Naive B cell (primary cell): ENCODE results near the gene GMPR. TPM values are rescaled to one million over a fixed set of nuclear protein-coding genes. Genes with fewer than 3 reads are reported as not detected.

Experiments
- ATAC-seq, 2 donors: fragments of 150-1000 bp; cut with Tn5 transposase; 2 replicates each; pipeline ENCODE4 v1.10.0; 2021; ENCODE audit warnings: low read depth in 2 of 2, mild to moderate bottlenecking in 2 of 2, moderate library complexity in 2 of 2
- DNase-seq: peaks from one replicate; pipeline ENCODE4 v3.0.0; 2022
- H3K27ac Mint-ChIP-seq, 6 donors: one replicate each; pipeline ENCODE4 v1.8.0; 2020 to 2022; ENCODE audit warnings: mild to moderate bottlenecking in 6 of 6, mixed read lengths in 6 of 6, moderate library complexity in 5 of 6, inconsistent platforms in 2 of 6
- H3K27me3 Mint-ChIP-seq, 3 donors: one replicate each; pipeline ENCODE4 v1.8.0; 2021 to 2022; ENCODE audit warnings: mixed read lengths in 3 of 3, mild to moderate bottlenecking in 1 of 3
- H3K36me3 Mint-ChIP-seq, 2 donors: one replicate each; pipeline ENCODE4 v1.8.0; 2020 to 2022; ENCODE audit warnings: mixed read lengths in 2 of 2, inconsistent platforms in 1 of 2, mild to moderate bottlenecking in 1 of 2
- H3K4me1 Mint-ChIP-seq, 3 donors: one replicate each; pipeline ENCODE4 v1.8.0; 2020 to 2022; ENCODE audit warnings: mixed read lengths in 3 of 3, inconsistent platforms in 1 of 3, mild to moderate bottlenecking in 1 of 3, moderate library complexity in 1 of 3
- H3K4me3 Mint-ChIP-seq, 8 donors: one replicate each; pipeline ENCODE4 v1.8.0; 2020 to 2022; ENCODE audit warnings: mild to moderate bottlenecking in 8 of 8, mixed read lengths in 8 of 8, moderate library complexity in 8 of 8, inconsistent platforms in 2 of 8
- H3K9me3 Mint-ChIP-seq, 7 donors: one replicate each; pipeline ENCODE4 v1.8.0; 2020 to 2022; ENCODE audit warnings: mixed read lengths in 7 of 7, mild to moderate bottlenecking in 5 of 7, inconsistent platforms in 2 of 7, moderate library complexity in 1 of 7
- polyA plus RNA-seq, 6 donors: library from polyadenylated mRNA; unstranded; fragments of 300-500 nt; fragmentation: Illumina TruSeq; gene quantifications; one replicate each; pipeline ENCODE4 v1.2.3, GENCODE V29; 2021; ENCODE audit warnings: low read depth in 6 of 6

The GMPR gene
- polyA plus RNA-seq, 6 donors from 2014 or later: 0.88 to 5.2 (median 1.1) TPM; not detected in 1

DNA sequence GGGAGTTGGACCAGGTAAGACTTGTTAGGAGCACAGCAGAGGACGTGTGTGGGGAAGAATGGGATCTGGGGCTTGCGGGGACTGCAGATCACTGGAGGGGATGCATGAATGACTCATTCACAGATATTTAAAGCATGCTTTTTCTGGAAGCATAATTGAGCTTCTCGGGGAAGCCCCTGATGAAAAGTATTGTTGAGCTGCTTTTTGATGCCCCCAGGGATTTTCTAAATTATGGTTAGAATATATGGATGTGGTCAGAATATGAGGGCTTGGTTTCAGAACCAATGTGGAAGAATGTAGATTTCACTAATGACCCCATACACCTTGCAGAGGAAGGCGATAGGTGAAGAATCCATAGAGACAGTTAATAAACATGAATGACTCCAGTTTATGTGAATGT is 36.1 kb downstream of the GMPR start:
- ATAC-seq: no peak
- Mint-ChIP-seq H3K4me1 (peaks cover 0 to 3% (median 0%) of the 10 kb centered on the region in 3 donors), H3K27ac (no peak overlapping the region), H3K4me3 (no peak overlapping the region), H3K27me3 (peaks cover 0 to 12% (median 0%) of the 10 kb centered on the region in 3 donors), H3K9me3 (peaks cover 0 to 4% (median 0%) of the 10 kb centered on the region in 7 donors), H3K36me3 (no peaks in the 10 kb centered on the region)
- no peak for DNase-seq

DNA sequence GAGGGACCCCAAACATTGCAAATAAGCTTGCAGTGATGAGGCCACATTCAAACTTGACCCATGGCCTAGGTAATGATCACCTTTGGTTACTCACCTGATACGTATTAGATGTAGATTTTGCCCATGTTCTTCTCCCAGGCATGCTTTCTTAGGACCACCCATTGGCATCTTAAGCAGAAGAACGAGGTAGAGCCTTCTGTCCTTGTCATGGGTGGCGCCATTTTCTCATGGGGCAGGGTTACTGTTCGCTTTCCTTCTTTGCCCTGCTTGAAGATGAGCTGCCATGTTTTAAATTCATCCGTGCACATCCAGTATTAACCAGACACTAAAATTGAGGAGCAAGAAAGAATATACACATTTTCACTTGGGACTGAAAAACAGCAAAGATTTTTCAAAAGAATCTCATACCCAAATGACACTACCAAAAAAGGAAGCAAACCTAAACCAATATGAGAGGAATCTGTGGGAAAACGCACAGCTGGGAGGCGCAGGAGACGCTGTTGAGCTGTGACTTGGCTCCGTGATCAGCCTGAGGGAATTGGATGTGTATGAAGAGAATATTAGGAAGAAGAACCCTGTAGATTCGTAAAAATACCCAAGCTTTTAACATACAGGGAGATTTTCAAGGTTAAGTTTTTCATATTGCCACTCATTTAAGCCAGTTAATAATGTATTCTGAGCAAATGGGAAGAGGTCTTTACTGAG is 36.6 kb downstream of the GMPR start:
- peaks cover 0 to 4% (median 0%) of the 10 kb centered on the region in 7 donors for H3K9me3 Mint-ChIP-seq
- DNase-seq: no peak
- no peak for ATAC-seq
- peaks cover 0 to 3% (median 0%) of the 10 kb centered on the region in 3 donors for H3K4me1 Mint-ChIP-seq
- H3K36me3 Mint-ChIP-seq: no peaks in the 10 kb centered on the region
- peaks cover 0 to 12% (median 0%) of the 10 kb centered on the region in 3 donors for H3K27me3 Mint-ChIP-seq
- H3K4me3 Mint-ChIP-seq: no peak overlapping the region
- no peak overlapping the region for H3K27ac Mint-ChIP-seq

DNA sequence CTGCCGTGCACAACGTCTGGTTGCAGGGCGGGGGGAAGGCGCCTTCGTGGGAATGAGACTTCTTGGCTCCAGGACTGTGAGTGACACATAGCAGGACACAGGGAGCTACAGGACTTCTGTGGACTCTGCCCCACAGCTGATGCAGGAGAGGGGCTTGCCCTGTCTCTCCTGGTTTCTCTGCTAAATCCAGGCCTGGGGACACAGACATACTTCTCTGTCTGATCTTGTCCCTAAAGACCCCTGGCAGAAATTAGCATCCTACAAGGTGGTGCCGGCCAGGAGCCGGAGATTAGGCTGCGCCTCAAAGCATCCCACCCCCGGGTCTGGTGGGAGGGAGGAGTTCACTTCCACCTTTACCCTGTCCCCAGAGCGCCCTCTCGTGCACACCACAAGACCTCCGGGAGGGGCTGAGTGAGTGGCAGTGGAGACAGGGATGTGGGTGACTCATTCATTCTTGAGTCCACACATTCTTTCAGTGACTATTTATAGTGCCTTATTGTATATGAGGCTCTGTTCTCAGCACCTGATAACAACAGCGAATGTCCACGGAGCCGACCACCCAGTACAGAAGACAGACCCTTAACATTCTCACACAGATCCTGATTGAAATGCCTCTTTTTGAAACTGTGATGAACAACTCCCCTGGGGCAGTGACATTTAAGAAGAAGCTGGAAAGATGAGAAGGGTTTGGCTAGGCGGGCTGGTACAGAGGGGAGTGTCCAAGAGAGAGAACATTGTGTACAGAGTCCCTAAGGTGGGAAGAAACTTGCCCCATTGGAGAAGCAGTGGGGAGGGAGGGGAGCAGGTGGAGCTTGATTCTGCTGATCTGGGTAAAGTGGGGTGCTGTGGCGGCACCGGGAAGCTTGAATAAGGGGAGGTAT is 39.0 kb downstream of the GMPR start:
- no peak for ATAC-seq
- DNase-seq: no peak
- Mint-ChIP-seq H3K27me3 (peaks cover 0 to 12% (median 0%) of the 10 kb centered on the region in 3 donors), H3K4me1 (peaks cover 0 to 3% (median 0%) of the 10 kb centered on the region in 3 donors), H3K27ac (peak overlapping the region in 1 of 6 donors; percentile 43), H3K9me3 (peaks cover 0 to 4% (median 0%) of the 10 kb centered on the region in 7 donors), H3K36me3 (no peaks in the 10 kb centered on the region), H3K4me3 (no peak overlapping the region)

DNA sequence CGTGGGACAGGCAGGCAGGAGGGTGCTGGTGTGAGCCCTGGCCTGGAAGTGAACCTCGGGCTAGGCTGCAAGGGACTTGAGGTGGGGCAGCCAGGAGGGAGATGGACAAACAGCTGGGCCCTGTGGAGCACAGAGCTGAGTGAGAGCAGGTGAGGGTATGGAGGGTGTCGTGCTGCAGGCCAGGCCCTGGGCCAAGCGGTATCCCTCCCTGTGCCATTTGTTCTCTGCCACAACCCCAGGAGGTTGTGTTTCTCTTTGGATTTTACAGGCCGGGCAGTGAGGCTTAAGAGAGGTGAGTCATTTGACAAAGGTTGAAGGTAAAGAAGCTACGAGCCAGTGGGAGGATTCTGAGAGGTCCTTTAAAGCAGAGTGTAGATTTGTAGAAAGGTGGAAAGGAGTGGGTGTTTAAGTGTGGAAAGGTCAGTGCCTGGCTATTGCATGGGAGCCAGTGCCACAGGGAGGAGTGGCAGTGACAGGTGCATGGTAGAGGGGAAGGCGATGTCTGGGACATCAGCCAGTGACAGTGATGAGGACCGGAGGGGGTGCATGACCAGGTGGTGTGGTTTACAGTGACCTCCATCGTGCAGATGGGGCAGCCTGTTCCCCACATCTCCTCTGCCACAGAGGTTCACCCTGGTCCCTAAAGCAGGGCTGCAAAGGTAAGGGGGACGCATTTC is 39.8 kb downstream of the GMPR start:
- H3K4me3 Mint-ChIP-seq: no peak overlapping the region
- peak overlapping the region in 1 of 6 donors; percentile 85 for H3K27ac Mint-ChIP-seq
- H3K4me1 Mint-ChIP-seq: peaks cover 0 to 3% (median 0%) of the 10 kb centered on the region in 3 donors
- H3K9me3 Mint-ChIP-seq: peaks cover 0 to 4% (median 0%) of the 10 kb centered on the region in 7 donors
- H3K27me3 Mint-ChIP-seq: peaks cover 0 to 12% (median 0%) of the 10 kb centered on the region in 3 donors
- no peak for ATAC-seq
- DNase-seq: no peak
- H3K36me3 Mint-ChIP-seq: no peaks in the 10 kb centered on the region

GRCh38 chr6:16278750-16279149 is 40.4 kb downstream of the GMPR start:
- Mint-ChIP-seq H3K9me3 (peaks cover 0 to 4% (median 0%) of the 10 kb centered on the region in 7 donors), H3K4me3 (no peak overlapping the region), H3K27me3 (peaks cover 0 to 12% (median 0%) of the 10 kb centered on the region in 3 donors), H3K36me3 (no peaks in the 10 kb centered on the region), H3K4me1 (peaks cover 0 to 3% (median 0%) of the 10 kb centered on the region in 3 donors), H3K27ac (no peak overlapping the region)
- no peak for ATAC-seq
- DNase-seq: no peak

- no peak for ATAC-seq
- no peak overlapping the region for H3K27ac Mint-ChIP-seq
- peaks cover 0 to 3% (median 0%) of the 10 kb centered on the region in 3 donors for H3K4me1 Mint-ChIP-seq
- H3K27me3 Mint-ChIP-seq: peaks cover 0 to 12% (median 0%) of the 10 kb centered on the region in 3 donors
- peaks cover 0 to 4% (median 0%) of the 10 kb centered on the region in 7 donors for H3K9me3 Mint-ChIP-seq
- no peak for DNase-seq
- no peak overlapping the region for H3K4me3 Mint-ChIP-seq
- H3K36me3 Mint-ChIP-seq: no peaks in the 10 kb centered on the region
Observed at GRCh38 chr6:16279243-16279642, 40.9 kb downstream of the GMPR start.

GRCh38 chr6:16282370-16282769 is 44.0 kb downstream of the GMPR start:
- no peaks in the 10 kb centered on the region for H3K9me3 Mint-ChIP-seq

DNA sequence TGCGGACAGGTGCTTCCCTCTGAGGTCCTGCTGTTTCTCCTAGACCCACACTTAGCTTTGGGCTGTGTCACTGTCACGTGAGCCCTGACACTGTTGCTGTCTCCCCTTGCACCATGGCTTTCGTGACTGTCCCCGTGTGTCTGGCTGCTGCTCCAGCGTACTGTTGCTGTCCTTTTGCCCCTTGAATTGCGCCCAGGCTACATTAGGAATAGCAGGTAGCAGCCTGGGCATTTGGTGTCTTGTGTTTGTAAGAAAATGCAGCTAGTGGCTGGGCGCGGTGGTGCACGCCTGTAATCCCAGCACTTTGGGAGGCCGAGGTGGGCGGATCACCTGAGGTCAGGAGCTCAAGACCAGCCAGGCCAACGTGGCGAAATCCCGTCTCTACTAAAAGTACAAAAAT is 46.1 kb downstream of the GMPR start:
- no peak for ATAC-seq

More at GRCh38 chr6:16282370-16282769, 44.0 kb downstream of the GMPR start:
- Mint-ChIP-seq H3K27me3 (peaks cover 0 to 18% (median 0%) of the 10 kb centered on the region in 3 donors), H3K4me3 (no peak overlapping the region), H3K27ac (no peak overlapping the region), H3K4me1 (peaks cover 0 to 3% (median 0%) of the 10 kb centered on the region in 3 donors), H3K36me3 (no peaks in the 10 kb centered on the region)
- ATAC-seq (no peak), DNase-seq (no peak)

GRCh38 chr6:16285467-16286150 is 47.2 kb downstream of the GMPR start:
- peak overlapping the region in 1 of 6 donors; percentile 2 for H3K27ac Mint-ChIP-seq
- H3K4me3 Mint-ChIP-seq: no peak overlapping the region
- no peaks in the 10 kb centered on the region for H3K36me3 Mint-ChIP-seq
- H3K9me3 Mint-ChIP-seq: no peaks in the 10 kb centered on the region
- peaks cover 0 to 13% (median 5%) of the 10 kb centered on the region in 3 donors for H3K27me3 Mint-ChIP-seq
- H3K4me1 Mint-ChIP-seq: no peaks in the 10 kb centered on the region
- ATAC-seq (no peak), DNase-seq (no peak)

More for the DNA sequence above, 46.1 kb downstream of the GMPR start:
- Mint-ChIP-seq H3K36me3 (no peaks in the 10 kb centered on the region), H3K27ac (peak overlapping the region in 1 of 6 donors; percentile 38), H3K4me3 (no peak overlapping the region), H3K27me3 (peaks cover 0 to 9% (median 0%) of the 10 kb centered on the region in 3 donors), H3K4me1 (no peaks in the 10 kb centered on the region), H3K9me3 (no peaks in the 10 kb centered on the region)
- DNase-seq: no peak

DNA sequence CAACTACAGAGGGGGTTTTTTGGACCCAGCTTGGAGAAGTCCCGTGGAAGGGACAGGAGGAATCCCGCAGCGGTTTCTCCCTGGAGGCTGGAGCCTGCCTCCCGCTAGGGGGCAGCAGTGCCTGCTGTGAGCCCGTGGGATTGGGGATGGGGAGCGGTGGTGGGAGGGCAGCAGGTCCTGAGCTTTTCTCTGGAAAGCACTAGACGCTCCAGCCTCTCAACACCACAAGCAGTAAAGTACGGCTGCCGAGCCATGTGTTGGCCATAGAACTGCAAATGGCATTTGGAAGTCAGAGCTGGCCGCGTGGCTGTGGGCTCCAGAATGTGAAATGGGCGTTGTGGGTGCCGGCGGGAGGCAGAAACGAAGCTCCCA is 47.8 kb downstream of the GMPR start:
- Mint-ChIP-seq H3K27me3 (peaks cover 0 to 14% (median 5%) of the 10 kb centered on the region in 3 donors), H3K9me3 (no peaks in the 10 kb centered on the region), H3K36me3 (no peaks in the 10 kb centered on the region), H3K4me3 (no peak overlapping the region), H3K27ac (no peak overlapping the region), H3K4me1 (no peaks in the 10 kb centered on the region)
- DNase-seq (no peak), ATAC-seq (no peak)

DNA sequence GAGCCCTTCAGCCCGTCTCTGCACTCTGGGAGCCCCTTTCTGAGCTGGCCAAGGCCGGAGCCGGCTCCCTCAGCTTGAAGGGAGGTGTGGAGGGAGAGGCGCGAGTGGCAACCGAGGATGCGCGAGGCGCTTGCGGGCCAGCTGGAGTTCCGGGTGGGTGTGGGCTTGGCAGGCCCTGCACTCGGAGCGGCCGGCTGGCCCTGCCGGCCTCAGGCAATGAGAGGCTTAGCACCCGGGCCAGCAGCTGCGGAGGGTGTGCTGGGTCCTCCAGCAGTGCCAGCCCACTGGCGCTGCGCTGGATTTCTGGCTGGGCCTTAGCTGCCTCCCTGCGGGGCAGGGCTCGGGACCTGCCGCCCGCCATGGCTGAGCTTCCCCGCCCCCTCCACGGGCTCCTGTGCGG is 49.8 kb downstream of the GMPR start:
- Mint-ChIP-seq H3K27me3 (peaks cover 0 to 14% (median 5%) of the 10 kb centered on the region in 3 donors), H3K4me1 (no peaks in the 10 kb centered on the region), H3K36me3 (no peaks in the 10 kb centered on the region), H3K27ac (no peak overlapping the region), H3K9me3 (no peaks in the 10 kb centered on the region), H3K4me3 (no peak overlapping the region)
- DNase-seq (no peak), ATAC-seq (no peak)

- no peak overlapping the region for H3K4me3 Mint-ChIP-seq
- no peak for ATAC-seq
Observed at GRCh38 chr6:16291739-16292138, 53.4 kb downstream of the GMPR start.

DNA sequence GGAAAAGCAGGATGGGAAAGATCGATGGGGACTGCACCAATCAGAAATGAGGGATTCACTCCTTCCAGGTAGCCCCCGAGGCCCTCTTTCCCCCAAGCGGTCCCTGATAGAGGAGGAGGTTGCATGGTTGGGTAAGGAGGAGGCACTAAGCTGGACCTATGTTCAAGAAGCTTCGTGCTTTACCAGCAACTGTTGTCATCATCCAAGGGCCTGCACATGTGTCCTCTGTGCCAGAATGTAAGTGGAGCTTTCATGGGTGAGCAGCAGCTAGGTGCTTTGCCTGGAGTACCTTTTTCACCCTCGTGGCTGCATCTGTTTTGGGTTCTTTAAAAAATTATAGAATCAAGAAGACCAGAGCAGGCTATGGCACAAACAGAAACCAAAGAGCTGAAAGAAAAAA is 54.0 kb downstream of the GMPR start:
- H3K27me3 Mint-ChIP-seq: peaks cover 5 to 7% (median 5%) of the 10 kb centered on the region in 3 donors
- H3K27ac Mint-ChIP-seq: no peak overlapping the region
- H3K9me3 Mint-ChIP-seq: no peaks in the 10 kb centered on the region
- DNase-seq (no peak), ATAC-seq (no peak)
- no peaks in the 10 kb centered on the region for H3K36me3 Mint-ChIP-seq
- no peak overlapping the region for H3K4me3 Mint-ChIP-seq
- no peaks in the 10 kb centered on the region for H3K4me1 Mint-ChIP-seq

More at GRCh38 chr6:16291739-16292138, 53.4 kb downstream of the GMPR start:
- Mint-ChIP-seq H3K36me3 (no peaks in the 10 kb centered on the region), H3K4me1 (no peaks in the 10 kb centered on the region), H3K9me3 (no peaks in the 10 kb centered on the region), H3K27me3 (peaks cover 5 to 7% (median 5%) of the 10 kb centered on the region in 3 donors), H3K27ac (no peak overlapping the region)
- no peak for DNase-seq
